GM21360 (cell line): ENCODE data around the gene APOC1.
"Not testable (repeated sequence)": the region's sequence is repeated elsewhere in the genome, so short reads cannot be mapped to it uniquely, and the experiment has no call there.

ENCODE experiments used
- ATAC-seq: cut with Tn5 transposase; IDR thresholded peaks from one replicate; pipeline ENCODE4 v1.9.1; 2021; ENCODE audit warnings: mild to moderate bottlenecking, moderate library complexity; ENCODE audit not compliant: unreplicated experiment

APOC1 gene

GRCh38 chr19:44914433-44915206 lies at the start of gene APOC1:
Gene APOC1 (plus strand): TSS chr19:44914608. CDS start chr19:44914892, 284 bp downstream.
- ATAC-seq, result peak; percentile 86

DNA sequence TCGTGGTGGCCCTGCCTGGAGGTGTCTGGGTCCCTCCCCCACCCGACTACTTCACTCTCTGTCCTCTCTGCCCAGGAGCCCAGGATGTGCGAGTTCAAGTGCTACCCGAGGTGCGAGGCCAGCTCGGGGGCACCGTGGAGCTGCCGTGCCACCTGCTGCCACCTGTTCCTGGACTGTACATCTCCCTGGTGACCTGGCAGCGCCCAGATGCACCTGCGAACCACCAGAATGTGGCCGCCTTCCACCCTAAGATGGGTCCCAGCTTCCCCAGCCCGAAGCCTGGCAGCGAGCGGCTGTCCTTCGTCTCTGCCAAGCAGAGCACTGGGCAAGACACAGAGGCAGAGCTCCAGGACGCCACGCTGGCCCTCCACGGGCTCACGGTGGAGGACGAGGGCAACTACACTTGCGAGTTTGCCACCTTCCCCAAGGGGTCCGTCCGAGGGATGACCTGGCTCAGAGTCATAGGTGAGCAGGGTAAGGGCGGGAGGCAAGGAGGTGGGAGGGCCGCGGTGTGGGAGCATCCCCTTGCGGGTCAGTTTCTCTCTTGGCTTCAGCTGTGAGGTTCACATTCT lies 49.1 kb upstream of the APOC1 start:
- no peak for ATAC-seq

GRCh38 chr19:44866664-44867063 lies 47.7 kb upstream of the APOC1 start:
- no peak for ATAC-seq

DNA sequence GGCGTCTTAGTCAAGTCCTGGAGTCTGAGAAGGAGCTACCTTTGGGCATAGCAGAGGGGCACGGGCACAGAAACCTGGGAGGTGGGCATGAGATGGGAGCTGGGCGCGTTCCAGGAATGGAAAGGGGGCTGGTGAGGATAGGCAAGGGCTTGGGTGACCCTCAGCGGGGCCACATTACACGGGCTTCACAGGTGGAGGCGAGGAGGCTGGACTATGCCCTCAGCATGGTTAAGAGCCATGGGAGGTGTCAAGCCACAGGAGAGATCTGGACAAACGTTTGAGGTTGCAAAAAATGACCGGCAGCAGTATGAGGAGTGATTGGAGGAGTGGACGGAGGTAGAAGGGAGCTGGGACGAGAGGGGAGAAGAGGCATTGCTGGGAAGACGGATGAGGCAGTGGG lies 46.8 kb upstream of the APOC1 start:
- ATAC-seq, result no peak

GRCh38 chr19:44869733-44870470 lies 44.5 kb upstream of the APOC1 start:
- no peak for ATAC-seq

- no peak for ATAC-seq
Measured at GRCh38 chr19:44871809-44872208, 42.6 kb upstream of the APOC1 start.

DNA sequence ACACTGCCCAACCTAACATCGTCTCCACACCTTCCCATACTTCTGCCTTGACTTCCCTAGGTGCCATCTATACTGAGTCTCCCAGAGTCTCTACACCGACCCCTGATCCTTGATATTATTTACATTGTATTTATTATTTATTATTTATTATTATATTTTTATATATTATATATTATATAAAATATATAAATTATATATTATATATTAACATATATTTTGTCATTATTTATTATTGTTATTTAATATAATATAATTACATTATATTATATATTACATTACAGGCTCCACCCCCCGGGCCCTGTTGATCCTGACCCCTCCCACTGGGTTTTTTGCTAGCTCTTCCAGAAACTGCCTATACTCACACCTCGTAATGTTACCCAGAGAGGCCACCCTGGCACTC lies 41.7 kb upstream of the APOC1 start:
- no peak for ATAC-seq

- ATAC-seq, result no peak
Measured at GRCh38 chr19:44874317-44874716, 40.1 kb upstream of the APOC1 start.

DNA sequence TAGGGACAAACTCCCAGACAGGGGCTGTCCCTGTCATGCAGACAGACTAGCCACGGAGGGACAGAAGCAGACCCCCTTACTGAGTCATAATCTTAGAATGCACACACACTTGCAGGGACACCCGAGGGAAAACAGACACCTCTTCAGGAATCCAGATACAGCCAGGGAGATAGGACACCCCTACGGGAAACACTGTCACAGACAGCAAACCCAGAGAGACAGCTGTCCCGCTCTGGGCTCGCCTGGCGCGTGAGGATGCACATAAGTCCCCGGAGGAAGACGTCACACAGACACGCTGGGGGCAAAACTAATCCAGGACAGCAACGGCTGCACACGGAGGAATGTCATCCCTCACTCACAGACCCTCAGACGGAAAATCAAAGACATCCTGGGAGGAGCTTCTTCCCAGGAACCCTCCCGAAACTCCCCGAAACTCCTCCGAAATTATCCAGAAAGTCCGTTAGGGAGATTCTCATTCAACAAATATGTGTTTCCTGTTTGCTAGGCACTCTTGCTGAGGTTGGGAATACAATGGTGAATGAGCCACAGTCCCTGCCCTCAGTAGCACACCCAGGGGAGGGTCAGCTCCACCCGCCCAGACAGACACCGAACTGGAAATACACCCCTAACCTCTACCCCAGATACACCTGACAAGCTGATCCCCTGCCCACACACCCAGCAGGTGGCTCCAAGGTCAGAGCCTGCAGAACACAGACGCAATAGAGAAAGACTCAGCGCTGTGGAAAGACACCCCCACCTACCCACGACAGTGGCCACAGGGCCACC lies 38.5 kb upstream of the APOC1 start:
- ATAC-seq, result no peak

- ATAC-seq, result no peak
Measured at GRCh38 chr19:44876930-44877535, 37.4 kb upstream of the APOC1 start.

DNA sequence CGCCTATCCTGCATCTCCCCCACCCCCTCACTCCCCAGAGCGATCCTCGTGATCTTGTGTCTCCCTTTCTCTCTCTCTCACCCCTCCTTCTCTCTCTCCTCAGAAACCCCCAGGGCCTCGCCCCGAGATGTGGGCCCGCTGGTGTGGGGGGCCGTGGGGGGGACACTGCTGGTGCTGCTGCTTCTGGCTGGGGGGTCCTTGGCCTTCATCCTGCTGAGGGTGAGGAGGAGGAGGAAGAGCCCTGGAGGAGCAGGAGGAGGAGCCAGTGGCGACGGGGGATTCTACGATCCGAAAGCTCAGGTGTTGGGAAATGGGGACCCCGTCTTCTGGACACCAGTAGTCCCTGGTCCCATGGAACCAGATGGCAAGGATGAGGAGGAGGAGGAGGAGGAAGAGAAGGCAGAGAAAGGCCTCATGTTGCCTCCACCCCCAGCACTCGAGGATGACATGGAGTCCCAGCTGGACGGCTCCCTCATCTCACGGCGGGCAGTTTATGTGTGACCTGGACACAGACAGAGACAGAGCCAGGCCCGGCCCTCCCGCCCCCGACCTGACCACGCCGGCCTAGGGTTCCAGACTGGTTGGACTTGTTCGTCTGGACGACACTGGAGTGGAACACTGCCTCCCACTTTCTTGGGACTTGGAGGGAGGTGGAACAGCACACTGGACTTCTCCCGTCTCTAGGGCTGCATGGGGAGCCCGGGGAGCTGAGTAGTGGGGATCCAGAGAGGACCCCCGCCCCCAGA lies 36.1 kb upstream of the APOC1 start:
- no peak for ATAC-seq

DNA sequence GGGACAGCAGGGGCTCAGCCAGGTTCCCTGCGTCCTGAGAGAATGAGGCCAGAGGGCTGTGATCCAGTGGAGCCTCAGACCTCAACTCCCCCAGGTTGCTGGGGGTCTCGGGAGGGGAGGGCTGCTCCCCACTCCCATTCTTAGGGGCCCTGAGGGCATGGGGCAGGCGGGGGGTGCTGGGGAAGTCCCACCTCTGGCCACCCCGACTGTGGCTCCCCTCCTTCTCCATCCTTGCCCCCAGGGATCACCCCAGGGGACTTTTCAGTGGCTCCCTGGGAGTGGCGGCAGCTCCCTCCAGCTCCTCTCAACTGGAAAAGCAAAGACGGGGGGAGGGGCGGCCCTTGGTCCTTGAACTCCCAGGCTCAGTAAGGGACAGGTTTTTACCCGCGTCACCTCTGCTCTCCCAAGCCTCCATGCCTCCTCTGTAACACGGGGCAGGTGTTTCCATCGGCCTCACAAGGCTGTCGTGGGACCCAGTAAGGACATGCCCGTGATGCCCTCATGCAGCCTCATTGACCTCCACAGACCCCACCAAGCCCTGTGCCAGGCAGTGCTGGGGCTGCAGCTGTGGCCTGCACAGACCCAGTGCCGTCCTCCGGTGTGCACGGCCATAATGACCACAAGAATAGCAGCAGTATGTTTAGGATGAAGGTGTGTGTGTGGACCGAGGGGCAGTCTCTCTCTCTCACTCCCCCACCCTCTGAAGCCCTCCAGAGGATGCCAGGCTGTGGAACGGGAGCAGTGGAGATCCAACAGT lies 34.9 kb upstream of the APOC1 start:
- no peak for ATAC-seq

DNA sequence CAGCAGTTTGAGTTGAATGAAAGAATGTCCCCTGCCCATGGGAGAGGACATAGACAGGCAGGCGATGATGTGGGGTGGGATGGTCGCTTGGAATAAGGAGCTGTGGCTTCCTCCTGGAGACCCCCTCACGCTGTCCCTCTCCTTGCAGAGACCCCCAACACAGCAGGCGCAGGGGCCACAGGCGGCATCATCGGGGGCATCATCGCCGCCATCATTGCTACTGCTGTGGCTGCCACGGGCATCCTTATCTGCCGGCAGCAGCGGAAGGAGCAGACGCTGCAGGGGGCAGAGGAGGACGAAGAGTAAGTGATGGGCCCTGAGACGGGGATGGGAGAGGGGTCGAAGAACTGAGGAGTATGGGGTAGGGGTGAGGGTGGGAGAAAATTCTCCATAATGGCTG lies 32.3 kb upstream of the APOC1 start:
- no peak for ATAC-seq

- not testable (repeated sequence) for ATAC-seq
Measured at GRCh38 chr19:44882619-44883397, 31.6 kb upstream of the APOC1 start.

GRCh38 chr19:44883922-44884321 lies 30.5 kb upstream of the APOC1 start:
- no peak for ATAC-seq

DNA sequence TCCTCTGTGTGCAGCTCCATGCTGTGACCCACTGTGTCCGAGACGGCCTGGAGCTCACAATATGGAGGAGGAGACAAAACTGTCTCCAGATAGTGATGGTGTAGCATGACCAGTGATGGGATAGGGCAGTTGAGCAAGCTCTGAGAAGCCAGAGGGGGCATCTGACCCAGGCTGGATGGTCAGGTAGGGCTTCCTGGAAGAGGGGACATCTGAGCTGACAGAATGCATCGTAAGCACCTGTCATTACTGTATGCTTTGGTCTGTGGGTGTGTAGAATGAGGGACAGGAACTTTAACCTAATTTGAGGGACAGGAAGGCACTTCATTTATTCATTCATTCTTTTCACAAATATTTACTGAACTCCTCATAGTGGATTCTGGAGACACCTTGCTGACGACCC lies 29.8 kb upstream of the APOC1 start:
- ATAC-seq, result no peak

DNA sequence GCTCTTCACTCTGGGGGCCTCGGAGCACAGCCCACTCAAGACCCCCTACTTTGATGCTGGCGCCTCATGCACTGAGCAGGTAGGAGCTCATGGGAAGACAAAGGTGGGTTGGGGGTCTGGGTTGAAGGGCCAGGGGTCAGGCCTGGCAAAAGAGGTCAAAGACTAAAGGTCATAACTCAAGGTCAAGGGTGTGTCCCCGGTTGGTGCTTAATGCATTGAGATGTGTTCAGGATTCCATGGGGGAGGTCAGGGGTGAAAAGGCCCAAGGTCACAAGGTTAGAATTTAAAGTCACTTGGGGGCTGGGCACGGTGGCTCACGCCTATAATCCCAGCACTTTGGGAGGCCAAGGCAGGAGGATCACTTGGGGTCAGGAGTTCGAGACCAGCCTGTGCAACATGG lies 28.3 kb upstream of the APOC1 start:
- no peak for ATAC-seq

DNA sequence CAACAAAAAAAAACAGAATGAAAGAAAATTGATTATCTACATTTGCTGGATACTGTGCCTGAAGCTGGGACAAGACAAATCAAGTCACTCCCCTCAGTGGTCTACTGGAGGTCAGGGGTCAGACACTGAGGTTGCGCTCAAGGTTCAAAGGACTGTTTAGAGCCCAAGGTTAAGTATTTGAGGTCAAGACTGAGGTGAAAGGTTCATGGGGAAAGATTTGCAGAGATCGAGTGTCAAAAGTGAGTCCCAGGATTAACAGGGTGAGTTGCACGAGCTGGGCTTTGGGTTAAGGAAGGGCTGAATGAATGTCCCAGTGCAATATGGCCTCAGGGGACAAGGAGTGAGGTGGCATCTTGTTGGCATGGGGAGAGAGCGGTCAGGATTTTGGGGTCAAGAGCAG lies 26.8 kb upstream of the APOC1 start:
- ATAC-seq, result no peak

GRCh38 chr19:44888335-44888734 lies 26.1 kb upstream of the APOC1 start:
- ATAC-seq, result not testable (repeated sequence)
